Endometrial microvascular endothelial cells (primary cell): ENCODE data around the gene ZNF846. TPM values are rescaled to one million over a fixed set of nuclear protein-coding genes. Genes with fewer than 3 reads are reported as not detected.
"Not testable (repeated sequence)": the region's sequence is repeated elsewhere in the genome, so short reads cannot be mapped to it uniquely, and the experiment has no call there.

Experiments used
- in situ Hi-C: cut with HindIII; loops from 2 replicates; pipeline ENCODE4 v1.10.0; 2017; ENCODE audit warnings: low sequenced_read_pairs, low pct_unique_long_range_greater_than_20kb; ENCODE audit errors: inconsistent ontology term
- total RNA-seq: library from RNA; depleted of rRNA; stranded (reverse); fragments of >200 nt; gene quantifications from one replicate; pipeline ENCODE4 v1.2.3, GENCODE V29; 2015; ENCODE audit errors: inconsistent ontology term

The ZNF846 gene
- total RNA-seq, 1 donor from 2014 or later, result 6.5 TPM

DNA sequence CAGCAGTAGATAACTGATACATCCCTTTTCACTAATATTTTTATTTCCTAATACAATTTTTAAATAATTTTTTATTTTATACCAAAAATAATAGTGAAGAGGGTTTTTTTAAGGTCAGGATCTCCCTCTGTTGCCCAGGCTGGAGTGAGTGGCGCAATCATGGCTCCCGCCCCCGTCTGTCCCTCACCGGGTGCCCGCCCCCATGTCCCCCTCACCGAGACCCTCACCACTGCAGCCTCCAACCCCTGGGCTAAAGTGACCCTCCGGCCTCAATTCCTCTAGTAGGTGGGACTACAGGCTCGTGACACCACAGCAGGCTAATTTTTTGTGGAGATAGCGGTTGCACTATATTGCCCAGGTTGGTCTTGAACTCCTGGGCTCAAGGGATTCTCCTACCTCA, 17.8 kb upstream of the ZNF846 start:
- in situ Hi-C loops, result no loop called here

- in situ Hi-C loops, result no loop called here
Measured at GRCh38 chr19:9785367-9786331, 17.1 kb upstream of the ZNF846 start.

GRCh38 chr19:9784163-9784496, 15.6 kb upstream of the ZNF846 start:
- in situ Hi-C loops, result not testable (repeated sequence)

- in situ Hi-C loops, result no loop called here
Measured at GRCh38 chr19:9782338-9782737, 13.8 kb upstream of the ZNF846 start.

DNA sequence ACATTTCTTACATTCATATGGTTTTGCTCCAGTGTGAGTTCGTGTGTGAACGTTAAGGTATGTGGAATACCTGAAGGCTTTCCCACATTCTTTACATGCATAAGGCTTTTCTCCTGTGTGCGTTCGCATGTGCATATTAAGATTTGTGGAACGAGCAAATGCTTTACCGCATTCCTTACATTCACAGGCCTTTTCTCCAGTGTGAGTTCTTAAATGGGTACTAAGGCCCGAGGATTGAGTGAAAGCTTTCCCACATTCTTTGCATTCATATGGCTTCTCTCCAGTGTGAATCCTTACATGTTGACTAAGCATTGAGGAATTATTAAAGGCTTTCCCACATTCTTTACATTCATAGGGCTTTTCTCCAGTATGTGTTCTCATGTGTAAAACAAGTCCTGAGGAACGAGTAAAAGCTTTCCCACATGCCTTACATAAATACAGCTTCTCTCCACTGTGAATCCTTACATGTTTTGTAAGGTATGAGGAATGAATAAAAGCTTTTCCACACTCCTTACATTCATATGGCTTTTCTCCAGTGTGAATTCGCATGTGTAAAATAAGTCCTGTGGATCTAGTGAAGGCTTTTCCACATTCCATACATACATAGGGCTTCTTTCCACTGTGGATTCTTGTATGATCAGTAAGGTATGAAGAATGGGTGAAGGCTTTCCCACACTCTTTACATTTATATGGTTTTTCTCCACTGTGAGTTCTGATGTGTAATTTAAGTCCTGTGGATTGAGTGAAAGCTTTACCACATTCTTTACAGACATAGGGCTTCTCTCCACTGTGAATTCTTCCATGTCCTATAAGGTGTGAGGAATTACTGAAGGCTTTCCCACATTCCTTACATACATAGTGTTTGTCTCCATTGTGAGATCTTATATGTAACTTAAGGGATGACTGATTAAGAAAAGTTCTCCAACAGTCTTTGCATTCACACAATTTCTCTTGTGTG, 10.7 kb downstream of the ZNF846 start:
- in situ Hi-C loops, result no loop called here

DNA sequence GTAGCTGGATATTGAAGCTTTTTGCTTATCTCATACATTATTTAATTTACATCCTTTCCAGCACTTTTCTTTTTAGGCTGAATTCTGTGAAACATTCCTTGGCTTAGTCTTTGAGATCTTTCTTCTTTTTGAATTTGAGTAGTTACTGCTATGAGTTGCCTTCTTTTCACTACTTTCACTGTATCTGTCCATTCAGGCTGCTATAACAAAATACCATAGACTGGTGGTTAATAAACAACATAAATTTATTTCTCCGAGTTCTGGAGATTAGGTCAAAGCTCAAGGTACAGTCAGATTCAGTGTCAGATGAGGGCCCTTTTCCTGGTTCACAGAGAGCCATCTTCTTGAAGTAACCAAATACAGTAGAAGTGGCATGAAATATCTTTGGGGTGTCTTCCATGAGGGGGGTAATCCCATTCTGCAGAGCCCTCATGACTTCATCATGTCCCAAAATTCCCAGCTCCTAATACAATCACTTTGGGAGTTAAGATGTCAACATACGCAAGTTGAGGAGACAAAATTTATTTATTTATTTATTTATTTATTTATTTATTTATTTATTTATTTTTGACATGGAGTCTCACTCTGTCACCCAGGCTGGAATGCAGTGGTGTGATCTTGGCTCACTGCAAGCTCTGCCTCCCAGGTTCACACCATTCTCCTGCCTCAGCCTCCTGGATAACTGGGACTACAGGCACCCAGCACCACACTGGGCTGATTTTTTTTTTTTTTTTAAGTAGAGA, 15.7 kb downstream of the ZNF846 start:
- in situ Hi-C loops, result no loop called here

- in situ Hi-C loops, result no loop called here
Measured at GRCh38 chr19:9751446-9751845, 17.1 kb downstream of the ZNF846 start.

DNA sequence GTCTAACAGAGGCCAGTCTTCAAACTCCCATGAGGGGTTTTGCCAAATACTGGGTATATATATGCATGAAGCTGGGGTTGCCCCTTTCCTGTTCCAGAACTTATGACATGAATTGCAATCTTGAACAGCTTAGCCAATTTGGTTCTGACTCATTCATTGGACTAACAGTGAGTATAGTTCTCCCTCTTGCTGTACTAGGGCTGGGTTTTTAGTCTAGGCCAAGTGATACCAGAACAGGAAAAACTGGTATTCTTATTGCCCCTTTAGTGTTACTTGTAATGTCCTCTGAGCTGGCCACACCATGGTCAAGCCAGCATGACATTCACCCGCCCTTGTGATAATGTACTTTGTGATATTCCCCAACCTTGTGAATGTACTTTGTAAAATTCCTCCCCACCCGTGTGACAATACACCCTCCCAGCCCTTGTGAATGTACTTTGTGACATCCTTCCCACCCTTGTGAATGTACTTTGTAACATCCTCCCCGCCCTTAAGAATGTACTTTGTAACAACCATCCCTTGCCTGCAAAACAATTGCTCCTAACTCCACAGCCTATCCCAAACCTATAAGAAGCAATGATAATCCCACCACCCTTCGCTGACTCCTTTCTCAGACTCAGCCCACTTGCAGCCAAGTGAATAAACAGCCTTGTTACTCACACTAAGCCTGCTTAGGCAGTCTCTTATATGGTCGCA, 26.9 kb downstream of the ZNF846 start:
- in situ Hi-C loops, result no loop called here

- in situ Hi-C loops, result no loop called here
Measured at GRCh38 chr19:9735986-9736385, 32.6 kb downstream of the ZNF846 start.

- in situ Hi-C loops, result not testable (repeated sequence)
Measured at GRCh38 chr19:9730056-9730455, 38.5 kb downstream of the ZNF846 start.

- in situ Hi-C loops, result no loop called here
Measured at GRCh38 chr19:9729162-9729561, 39.4 kb downstream of the ZNF846 start.

DNA sequence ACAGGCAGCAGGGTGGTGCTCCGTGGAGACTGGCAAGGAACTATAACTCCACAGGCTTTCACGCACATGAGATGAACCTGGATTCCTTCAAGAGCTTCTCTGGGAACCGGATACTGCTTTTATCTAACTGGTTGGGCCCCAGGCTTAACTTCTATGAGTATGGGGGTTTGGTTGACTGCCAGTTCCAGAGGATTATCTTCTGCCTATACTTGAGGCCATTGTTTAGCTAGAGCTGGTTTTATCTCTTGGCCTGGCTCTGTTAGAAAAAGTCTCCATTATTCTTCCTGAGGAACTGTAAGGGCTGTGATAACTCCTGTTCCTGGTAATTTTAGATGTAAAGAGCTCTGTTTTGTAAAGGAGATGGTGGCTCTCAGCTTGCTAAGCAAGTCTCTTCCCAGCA, 40.9 kb downstream of the ZNF846 start:
- in situ Hi-C loops, result no loop called here

- in situ Hi-C loops, result not testable (repeated sequence)
Measured at GRCh38 chr19:9725508-9726201, 42.9 kb downstream of the ZNF846 start.

GRCh38 chr19:9724157-9724556, 44.4 kb downstream of the ZNF846 start:
- in situ Hi-C loops, result no loop called here

DNA sequence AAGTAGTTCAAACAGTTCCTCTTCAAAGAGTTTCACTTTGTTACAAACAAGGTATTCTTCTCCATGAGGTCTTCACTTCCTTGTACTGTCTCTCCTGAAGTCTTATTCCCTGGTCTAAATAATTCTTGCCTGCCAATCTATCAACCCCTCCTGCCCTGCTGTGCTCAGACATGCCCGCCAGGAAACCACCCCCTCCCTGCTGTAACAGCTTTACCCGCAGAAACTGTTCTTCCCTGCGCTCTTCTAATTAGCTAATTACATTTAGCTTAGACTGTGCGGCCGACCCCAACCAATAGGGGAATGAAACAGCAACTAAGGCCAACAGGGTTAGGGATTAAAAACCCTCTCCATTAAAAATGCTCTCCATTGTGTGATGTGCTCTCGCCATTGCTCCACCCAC, 46.7 kb downstream of the ZNF846 start:
- in situ Hi-C loops, result no loop called here

DNA sequence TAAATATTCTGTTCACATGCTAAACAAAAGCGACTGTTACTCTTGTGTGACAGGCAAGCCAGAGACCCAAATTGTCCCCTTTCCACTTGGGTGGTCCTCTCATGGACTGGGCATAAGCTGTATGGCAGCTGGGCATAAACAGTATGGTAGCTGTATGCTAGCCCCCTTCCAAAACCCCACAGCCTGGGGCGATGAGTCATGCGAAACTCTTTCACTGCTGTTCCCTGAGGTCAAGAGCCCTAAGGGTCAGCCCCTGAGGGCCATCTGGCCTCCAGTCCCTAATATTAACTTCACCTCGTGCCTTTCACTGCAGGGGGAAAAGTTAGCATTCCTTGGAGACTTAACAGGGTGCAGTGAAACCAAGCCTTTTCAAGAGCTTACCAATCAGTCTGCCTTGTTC, 48.0 kb downstream of the ZNF846 start:
- in situ Hi-C loops, result no loop called here

- in situ Hi-C loops, result no loop called here
Measured at GRCh38 chr19:9711815-9712214, 56.7 kb downstream of the ZNF846 start.

- in situ Hi-C loops, result no loop called here
Measured at GRCh38 chr19:9709305-9709704, 59.2 kb downstream of the ZNF846 start.
